ELF-1 (cell line): ENCODE measurements around the gene CCNYL1.
"Not testable (repeated sequence)": the region's sequence is repeated elsewhere in the genome, so short reads cannot be mapped to it uniquely, and the experiment has no call there.

Experiments used
- DNase-seq: peaks from one replicate; pipeline ENCODE4 v3.0.0-alpha.2; 2016; ENCODE audit warnings: low read depth, low spot score

CCNYL1 gene

DNA sequence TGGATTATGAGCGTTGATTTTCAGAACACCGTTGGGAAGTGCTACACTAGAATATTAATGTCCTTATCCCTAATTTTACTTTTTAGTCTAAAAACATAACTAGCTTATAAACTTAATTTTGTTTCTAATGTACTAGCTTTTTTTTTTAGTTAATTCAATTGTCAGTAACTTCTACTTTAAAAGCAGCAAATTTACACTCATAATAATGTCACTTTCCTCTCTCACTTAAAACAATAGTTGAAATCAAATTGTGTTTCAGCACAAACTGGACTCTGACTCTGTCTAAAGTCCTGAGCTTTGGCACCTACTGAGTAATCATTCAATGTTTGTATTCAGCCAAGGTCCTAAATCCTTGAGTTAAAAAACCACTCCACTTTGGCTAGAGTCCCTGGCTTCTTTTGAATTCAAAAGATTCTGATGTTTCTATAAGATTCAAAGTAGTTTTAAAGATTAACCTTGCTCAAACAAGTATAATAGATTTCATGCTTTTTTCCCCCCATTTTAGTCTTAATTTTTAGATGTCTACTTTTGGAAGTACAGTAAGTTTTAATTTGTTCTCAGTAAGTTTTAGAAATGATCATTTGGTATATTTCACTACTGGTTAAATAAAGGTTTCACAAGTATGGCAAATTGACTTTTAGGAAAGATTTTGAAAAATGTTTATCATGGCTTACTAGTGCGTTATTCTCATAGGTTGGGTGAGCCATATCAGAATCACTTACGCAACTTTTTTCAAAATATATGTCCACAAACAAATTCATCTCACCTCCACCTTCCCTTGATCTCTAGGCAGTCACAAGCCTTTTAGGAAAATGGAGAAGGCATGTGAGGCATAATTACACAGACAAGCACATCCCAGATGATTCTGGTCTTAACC lies 23.4 kb downstream of the CCNYL1 start:
- DNase-seq: no peak

DNA sequence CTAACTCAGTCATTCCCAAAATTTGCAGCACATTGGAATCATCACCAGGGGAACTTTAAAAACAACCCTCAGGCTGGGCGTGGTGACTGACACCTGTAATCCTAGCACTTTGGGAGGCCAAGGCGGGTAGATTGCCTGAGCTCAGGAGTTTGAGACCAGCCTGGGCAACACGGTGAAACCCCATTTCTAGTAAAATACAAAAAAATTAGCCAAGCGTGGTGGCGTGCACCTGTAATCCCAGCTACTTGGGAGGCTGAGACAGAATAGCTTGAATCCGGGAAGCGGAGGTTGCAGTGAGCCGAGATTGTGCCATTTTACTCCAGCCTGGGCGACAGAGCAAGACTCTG lies 24.0 kb downstream of the CCNYL1 start:
- not testable (repeated sequence) for DNase-seq

DNA sequence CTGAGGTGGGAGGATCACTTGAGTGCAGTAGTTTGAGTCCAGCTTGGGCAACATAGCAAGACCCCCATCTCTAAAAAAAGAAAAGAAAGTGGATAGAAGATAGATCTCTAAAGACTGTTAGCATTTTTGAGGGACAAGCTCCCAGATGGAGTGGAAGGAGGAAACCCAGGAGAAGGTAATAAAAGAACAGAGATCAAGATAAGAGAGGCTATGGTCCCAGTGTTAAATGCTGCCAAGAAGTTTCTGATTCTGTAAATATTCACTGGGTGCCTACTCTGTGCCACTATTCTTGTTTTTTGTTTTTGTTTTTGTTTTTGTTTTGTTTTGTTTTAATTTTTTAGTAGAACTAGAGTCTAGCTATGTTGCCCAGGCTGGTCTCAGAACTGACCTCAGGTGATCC lies 32.1 kb downstream of the CCNYL1 start:
- no peak for DNase-seq

DNA sequence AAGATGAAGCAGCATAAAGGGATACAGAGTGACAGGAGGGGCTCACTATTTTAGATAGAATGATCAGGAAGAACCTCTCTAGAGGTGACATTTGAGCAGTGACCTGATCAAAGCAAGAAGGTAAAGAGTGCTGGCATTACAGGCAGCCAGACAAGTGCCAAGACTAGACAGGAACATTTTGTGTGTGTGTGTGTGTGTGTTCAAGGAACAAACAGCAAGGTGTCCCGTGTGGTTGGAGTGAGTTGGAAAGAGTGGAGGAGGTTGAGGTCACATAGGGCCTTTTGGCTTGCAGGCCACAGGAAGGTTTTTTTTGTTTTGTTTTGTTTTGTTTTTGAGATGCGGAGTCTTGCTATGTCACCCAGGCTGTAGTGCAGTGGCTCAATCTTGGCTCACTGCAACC lies 32.6 kb downstream of the CCNYL1 start:
- no peak for DNase-seq

DNA sequence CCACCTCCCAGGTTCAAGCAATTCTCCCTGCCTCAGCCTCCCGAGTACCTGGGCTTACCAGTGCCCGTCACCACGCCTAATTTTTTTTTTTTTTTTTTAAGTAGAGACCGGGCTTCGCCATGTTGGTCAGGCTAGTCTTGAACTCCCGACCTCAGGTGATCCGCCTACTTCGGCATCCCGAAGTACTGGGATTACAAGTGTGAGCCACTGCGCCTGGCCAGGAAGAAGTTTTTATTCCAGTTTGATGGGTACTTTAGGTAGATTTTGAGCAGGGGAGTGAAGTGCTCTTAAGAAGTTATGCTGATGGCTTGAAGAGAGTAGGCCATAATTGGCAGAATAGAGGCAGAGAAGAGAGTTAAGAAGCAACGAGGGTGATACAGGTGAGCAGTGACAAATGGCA lies 33.0 kb downstream of the CCNYL1 start:
- DNase-seq: no peak

DNA sequence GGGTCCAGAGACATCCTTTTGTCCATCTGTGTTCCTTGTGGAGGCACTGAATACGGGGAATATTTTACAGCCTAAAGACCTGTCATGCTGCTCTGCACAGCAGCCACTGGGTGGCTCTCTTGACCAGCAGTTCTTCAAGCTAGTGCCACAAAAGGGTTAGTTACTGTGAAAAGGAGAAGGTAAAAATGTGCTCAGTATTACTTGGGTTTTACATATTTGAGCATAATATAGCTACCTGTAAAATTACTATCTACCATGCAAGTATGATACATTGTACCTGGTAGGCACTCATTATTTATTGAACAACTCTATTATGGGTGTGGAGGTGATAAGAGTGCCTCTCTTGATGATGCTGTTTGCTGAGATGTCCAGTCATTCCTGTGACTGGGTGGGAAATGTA lies 34.7 kb downstream of the CCNYL1 start:
- peak; percentile 57 for DNase-seq

DNA sequence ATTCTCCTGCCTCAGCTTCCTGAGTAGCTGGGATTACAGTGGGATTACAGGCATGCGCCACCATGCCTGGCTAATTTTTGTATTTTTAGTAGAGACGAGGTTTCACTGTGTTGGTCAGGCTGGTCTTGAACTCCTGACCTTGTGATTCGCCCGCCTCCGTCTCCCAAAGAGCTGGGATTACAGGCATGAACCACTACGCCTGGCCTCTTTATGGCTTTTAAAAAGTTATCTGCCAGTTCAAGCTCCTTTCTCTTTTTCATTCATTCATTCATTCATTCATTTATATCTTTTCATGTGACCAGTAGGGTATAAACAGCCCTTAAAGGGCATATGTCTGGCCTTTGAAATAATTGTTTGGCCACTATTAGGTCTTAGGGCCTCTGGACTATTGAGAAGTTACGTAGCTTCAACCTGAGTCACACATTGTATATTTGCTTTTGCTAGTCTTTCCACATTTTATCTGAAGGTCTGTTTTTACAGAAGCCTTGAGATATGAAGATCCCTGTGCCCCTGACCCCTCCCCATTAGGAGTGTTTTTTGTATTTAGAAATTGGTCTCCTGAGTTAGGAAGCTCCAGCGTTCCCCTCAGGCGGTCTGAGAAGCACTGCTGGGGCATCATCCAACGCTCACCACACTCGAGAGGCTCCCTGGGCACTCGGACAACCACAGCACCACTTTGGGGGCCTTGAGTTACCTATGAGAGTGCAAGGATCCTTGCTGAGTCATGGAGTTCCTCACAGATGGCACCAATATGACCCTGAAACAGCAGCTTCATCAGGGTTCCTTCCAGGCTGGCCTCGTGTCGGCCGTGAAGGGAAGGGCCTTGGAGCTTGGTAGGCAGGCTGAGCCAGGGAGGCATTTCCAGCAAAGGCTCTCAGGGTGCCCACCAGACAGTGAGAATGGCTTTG lies 36.5 kb downstream of the CCNYL1 start:
- DNase-seq: no peak

DNA sequence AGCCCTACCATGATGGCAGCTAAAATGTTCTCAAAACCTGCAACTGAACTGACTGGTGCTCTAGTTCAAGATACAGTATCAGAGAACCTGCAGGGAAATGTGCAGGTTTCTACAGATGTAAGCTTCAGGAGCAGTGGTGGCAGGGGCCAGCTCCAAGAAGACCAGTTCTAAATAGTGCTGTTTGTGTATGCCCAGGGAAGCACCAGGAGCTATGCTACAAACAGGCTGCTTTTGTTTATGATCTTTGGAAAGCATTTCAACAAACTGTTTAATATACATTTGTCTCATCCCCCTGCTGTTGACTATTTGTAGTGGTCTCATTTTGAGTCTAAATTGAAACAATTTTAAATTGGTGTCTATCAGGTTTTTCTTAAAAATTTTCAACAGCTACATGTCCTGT lies 37.6 kb downstream of the CCNYL1 start:
- DNase-seq: no peak

DNA sequence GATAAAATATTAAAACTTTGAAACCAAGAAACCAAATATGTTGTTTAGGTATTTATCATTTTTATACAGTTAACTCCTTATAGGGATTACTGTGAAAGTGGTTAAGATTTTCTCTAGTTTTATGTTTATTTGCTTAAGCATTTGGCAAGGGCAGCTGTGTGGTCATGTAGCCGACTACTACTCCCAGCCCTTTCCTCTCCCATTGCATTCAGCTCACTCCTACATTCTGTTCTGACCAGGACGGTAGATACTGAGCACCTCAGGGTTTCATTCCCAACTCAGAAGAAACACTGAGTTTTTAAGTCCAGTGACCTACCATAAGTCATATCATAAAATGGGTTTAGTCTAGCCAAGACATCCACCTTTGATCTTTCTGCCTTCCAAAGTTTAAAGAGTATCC lies 38.4 kb downstream of the CCNYL1 start:
- DNase-seq: no peak

DNA sequence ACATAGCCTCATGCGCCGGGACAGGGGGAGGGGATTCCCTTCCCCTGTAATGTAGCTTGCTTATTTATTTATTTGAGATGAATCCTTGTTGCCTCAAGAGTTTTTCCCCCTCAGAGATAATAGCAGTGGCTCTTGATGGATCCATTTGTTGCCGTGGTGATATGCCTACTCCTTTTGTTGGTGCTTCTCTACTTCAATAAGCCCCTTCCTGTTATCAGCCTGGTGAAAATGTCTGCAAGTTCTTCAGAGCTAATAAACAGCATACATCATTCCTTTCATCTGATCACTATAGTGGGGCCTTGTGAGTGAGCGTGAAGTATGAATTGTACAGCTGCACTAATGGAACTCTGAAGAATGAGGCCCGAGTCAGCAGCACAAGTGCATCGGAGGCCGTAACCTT lies 38.9 kb downstream of the CCNYL1 start:
- no peak for DNase-seq

DNA sequence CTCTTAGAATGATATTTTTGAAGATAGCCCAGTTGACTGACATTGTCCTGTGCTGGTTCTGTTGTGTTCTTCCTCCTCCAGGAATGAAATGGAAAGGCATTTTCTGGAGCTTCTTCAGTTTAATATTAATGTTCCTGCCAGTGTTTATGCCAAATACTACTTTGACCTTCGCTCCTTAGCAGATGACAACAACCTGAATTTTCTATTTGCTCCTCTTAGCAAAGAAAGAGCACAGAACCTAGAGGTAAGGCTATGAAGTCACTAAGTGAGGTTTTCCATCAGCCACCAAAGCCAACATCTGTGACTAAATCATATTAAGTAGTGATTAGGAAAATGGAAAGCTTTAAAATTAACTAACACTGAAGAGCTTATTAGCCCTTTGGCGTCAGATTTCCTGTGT lies 39.4 kb downstream of the CCNYL1 start:
- no peak for DNase-seq

DNA sequence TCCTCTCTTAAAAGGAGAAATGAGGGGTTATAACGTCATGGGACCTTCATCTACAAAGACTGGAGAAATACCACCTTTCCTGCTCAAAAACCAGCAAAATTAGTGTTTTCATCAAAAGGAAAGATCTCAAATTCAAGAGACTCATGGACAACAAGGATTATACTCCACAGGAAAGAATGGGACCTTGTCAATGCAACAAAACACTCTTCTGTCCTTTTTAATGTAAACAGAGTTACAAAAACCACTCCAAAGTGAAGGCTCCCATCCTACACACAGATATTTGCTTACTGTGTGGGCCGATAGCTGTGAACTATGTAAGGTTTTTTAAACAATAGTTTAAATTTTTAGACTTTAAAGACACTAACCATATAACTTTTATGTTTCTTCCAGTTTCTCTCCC lies 42.2 kb downstream of the CCNYL1 start:
- DNase-seq: not testable (repeated sequence)

DNA sequence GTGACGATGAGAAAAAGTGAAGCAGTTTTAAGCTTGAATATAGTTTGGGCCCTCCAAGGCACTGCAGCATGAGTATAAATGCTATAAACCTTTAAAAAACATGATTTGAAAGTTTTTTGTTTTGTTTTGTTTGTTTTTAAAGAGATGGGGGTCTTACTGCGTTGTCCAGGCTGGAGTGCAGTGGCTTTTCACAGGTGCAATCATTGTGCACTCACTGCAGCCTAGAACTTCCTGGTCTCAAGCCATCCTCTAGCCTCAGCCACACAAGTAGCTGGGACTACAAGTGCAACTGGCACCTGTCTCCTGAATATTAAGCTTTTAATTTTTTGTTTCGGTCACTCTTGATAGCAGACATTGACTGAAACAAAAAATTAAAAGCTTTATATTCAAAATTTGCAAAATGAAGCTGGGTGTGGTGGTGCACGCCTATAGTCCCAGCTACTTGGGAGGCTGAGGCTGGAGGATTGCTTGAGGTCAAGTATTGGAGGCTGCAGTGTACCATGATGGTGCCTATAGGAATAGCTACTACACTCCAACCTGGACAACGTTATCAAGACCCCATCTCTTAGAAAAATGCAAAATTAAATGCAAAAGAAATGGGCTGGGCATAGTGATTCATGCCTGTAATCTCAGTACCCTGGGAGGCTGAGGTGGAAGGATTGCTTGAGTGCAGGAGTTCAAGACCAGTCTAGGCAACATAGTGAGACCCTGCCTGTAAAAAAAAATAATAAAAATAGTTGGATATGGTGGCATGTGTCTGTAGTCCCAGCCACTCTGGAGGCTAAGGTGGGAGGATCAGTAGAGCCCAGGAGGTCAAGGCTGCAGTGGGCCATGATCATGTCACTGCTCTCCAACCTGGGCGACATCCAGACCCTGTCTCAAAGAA lies 43.3 kb downstream of the CCNYL1 start:
- DNase-seq: no peak

DNA sequence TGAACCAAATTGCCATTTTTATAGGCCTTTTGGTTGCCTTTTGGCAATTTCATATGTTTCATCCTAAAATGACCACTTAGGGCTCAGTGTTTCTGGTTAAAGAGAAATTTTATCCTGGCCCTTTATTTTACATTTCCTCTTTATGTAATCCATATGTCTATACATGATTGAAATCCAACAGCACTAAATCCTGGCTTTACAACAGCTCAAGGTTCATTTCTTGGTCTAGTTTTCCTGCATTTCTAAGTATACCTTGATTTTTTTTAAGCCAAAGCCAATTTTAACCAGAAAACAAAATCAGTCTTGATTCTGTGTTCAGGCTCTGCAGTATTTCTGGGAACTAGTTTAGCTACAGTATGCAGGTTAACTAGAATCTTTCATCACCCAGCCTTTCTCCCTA lies 46.6 kb downstream of the CCNYL1 start:
- no peak for DNase-seq

DNA sequence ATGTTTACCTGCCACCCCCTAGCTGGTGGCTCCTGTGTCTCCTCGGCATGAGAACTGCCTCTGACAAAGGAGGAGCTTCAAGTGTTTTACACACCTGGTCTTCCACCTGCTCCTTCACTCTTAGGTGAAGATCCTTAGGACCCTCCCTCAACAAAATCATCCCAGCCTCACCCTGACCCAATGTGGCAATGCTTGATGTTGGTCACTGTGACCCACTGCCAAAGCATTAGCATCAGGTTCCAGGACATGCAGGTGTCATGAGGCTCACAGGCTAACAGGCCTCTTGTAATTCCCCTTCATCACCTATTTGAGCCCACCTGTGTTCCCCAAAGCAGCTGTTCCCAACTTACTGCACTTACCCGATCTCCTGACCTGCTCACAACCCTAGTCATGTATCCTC lies 48.5 kb downstream of the CCNYL1 start:
- no peak for DNase-seq

DNA sequence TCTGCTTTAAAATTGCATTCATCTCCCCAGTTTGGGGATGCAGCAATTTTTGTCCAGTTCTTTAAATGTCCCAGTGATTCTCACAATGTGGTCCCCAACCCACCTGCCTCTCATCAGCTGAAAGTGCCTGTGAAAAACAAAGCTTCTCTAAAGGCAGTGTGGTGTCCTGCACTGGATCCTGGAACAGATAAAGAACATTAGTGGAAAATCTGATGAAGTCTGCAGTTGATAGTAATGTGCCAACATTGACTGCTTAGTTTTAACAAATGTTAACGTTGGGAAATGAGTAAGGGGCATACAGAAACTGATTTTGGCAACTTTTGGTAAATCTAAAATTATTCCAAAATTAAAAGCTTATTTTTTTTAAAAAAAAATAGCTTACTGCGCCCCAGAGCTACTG lies 49.0 kb downstream of the CCNYL1 start:
- DNase-seq: no peak

DNA sequence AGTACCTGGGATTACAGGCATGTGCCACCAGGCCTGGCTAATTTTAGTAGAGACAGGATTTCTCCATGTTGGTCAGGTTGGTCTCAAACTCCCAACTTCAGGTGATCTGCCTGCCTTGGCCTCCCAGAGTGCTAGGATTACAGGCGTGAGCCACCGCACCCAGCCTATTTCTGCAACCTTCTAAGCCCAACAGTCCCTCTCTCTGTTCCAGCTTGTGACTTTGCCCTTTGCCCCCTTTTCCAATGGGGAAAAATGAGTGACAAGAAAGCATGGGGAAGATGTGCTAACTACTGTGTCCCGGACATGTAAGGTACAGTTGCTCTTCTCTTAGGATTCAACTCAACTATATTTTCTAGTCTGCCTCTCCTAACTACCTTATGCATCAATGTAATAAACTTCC lies 50.0 kb downstream of the CCNYL1 start:
- not testable (repeated sequence) for DNase-seq

DNA sequence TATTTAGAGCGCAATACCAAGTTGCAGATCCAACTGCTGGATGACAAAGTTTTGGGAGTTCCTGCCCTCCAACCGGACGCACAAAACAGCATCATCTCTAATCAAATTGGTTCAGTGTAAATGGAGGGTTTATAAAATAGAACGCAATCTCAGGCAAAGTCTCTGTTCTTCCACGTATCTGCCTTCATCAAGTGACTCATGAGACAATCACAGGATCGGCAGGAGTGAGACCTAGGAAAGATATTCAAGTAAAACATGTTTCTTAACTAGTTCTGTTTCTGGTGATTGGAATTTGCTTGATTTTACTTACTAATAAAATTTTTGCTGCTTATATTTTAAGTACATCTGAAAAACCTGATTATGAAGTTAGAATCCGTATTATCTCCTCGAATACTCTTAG lies 50.7 kb downstream of the CCNYL1 start:
- DNase-seq: no peak

DNA sequence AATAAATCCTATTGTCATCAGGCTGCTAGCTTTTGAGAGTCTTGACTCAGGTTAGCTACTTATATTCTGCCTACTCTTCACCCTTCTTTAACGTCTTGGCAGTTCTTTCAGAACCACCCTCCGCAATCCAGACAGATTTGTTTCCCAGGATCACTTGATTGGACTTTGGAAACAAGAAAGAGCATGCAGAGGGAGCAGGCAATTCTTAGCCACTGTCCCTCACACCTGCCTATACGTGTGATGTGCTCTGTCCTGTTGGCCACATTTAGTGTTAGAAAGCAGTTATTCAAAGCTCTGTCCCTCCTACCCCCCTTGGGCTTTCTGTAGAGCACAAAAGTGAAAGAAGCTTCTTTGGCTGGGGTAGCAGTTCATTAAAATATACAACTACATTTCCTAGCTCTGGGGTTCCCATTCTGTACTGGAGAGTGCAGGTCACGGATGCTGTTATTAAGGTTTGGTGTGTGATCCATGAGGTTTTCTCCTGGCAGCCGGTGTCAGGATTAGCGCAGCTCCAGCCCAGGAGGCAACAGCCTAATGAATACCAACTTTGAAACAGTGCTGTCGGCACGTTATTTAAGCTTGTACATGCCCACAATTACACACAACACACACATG lies 52.0 kb downstream of the CCNYL1 start:
- DNase-seq: no peak

DNA sequence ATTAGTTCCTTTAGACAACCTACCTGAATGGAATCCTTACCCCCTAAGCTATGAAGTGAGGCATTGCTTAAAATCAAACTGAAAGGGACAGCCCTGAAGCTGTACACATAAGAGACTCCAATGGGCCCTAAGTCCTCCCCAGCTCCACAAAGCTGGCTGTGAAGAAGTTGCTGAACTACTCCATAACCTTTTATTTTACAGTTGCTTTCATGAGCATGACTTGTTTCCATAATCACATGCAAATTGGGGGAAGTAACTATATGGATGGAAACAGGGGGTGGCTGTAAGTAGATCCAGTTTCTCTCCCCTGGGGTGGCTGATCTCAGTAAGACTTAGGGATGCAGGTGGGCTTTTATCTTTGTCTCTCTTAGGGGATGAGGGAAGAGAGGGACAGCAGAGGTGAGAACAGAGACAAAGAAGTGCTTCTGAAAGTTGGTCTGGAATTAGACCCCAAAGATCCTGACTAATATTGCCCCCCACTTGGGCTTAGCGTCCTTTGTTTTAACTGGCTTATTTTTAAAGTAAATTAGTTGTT lies 52.7 kb downstream of the CCNYL1 start:
- DNase-seq: no peak

DNA sequence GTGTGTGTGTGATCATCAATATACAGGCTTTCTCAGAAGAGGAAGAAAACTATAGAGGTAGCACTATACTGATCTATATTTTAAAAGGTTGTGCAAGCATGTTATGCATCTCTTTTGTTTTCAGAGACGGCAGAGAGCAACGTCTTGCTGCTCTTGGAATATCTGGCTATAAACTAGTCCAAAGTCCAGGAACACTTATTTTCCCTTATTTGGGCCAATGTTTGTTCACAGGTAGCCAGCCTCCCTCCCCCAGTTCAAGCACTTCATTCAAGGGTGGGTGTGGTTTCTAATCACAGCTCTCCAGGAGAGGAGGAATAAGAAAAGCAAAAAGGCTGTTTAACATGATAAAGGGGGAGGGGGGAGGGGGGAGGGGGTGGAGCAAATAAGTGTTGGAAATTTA lies 54.1 kb downstream of the CCNYL1 start:
- DNase-seq: peak; percentile 61
